GM12878 (cell line): ENCODE results near the gene CAB39L. TPM values are rescaled to one million over a fixed set of nuclear protein-coding genes. Genes with fewer than 3 reads are reported as not detected.

Source experiments
- ATAC-seq: fragments of 200-7000 bp; cut with Tn5 transposase; 3 replicates; pipeline ENCODE4 v1.9.1; 2020; ENCODE audit warnings: mild to moderate bottlenecking, moderate library complexity
- BruUV-seq: library from RNA; stranded (reverse); fragments of 400-500 nt; replicated peaks from 2 replicates; lab custom pipeline; 2021; lab: Mats Ljungman, UMichigan
- CTCF ChIA-PET: fragments of 300-600 bp; sonication (Branson Sonifier 250); formaldehyde crosslinking; extraction: SDS; loops from one replicate; lab custom pipeline; 2021; ENCODE audit warnings: inconsistent platforms; lab: Yijun Ruan, JAX
- POLR2A ChIA-PET: fragments of 350-600 bp; formaldehyde crosslinking; extraction: SDS; loops from one replicate; lab custom pipeline; 2021; ENCODE audit warnings: inconsistent platforms; lab: Charles Lee
- RAD21 ChIA-PET: fragments of 300-600 bp; sonication (Branson Sonifier 250); formaldehyde crosslinking; loops from one replicate; lab custom pipeline; 2023; ENCODE audit warnings: antibody characterized with exemption; ENCODE audit not compliant: unreplicated experiment; lab: Charles Lee
- SMC1A ChIA-PET: fragments of 300-600 bp; sonication (Branson Sonifier 250); formaldehyde crosslinking; loops from one replicate; lab custom pipeline; 2023; ENCODE audit not compliant: unreplicated experiment, uncharacterized antibody; lab: Charles Lee
- DNase-seq: peaks from one replicate; pipeline ENCODE4 v3.0.0-alpha.2; 2011; ENCODE audit warnings: low read depth, low spot score
- FAIRE-seq: peaks from 3 replicates; lab custom pipeline; 2011; peaks lifted over from hg19 to GRCh38; lab: Jason Lieb, UNC
- H2AFZ ChIP-seq: 2 replicates; pipeline ENCODE4 v1.6.0; 2011; ENCODE audit warnings: low read depth, low read length, control low read depth; ENCODE audit not compliant: control insufficient read depth
- H3K27ac ChIP-seq: 2 replicates; pipeline ENCODE4 v1.5.1; 2011; ENCODE audit warnings: control low read depth; ENCODE audit not compliant: control insufficient read depth, insufficient read depth
- H3K27me3 ChIP-seq, 2 experiments: replicated peaks in 1 of 2; 2 replicates each; pipeline versions ENCODE4 v1.6.0 to v1.6.1; 2011; ENCODE audit warnings: low read length in 1 of 2; ENCODE audit not compliant: control insufficient read depth in 2 of 2, insufficient read depth in 2 of 2
- H3K36me3 ChIP-seq, 2 experiments: 2 replicates each; pipeline ENCODE4 v1.5.1; 2011; ENCODE audit warnings: low read length in 1 of 2; ENCODE audit not compliant: control insufficient read depth in 2 of 2, insufficient read depth in 2 of 2
- H3K4me1 ChIP-seq: 2 replicates; pipeline ENCODE4 v1.6.1; 2011; ENCODE audit warnings: mild to moderate bottlenecking, low read length, moderate library complexity, mixed read lengths; ENCODE audit not compliant: control insufficient read depth, insufficient read depth
- H3K4me2 ChIP-seq: 2 replicates; pipeline ENCODE4 v1.6.0; 2011; ENCODE audit warnings: control low read depth; ENCODE audit not compliant: control insufficient read depth, insufficient read depth
- H3K4me3 ChIP-seq: fragments of 200-600 bp; sonication (generic); 2 replicates; pipeline ENCODE4 v1.5.1; 2016
- H3K79me2 ChIP-seq: 2 replicates; pipeline ENCODE4 v1.6.0; 2011; ENCODE audit warnings: low read length; ENCODE audit not compliant: control insufficient read depth, insufficient read depth
- H3K9ac ChIP-seq: 2 replicates; pipeline ENCODE4 v1.8.0; 2011; ENCODE audit warnings: low read length, control low read depth, mixed read lengths; ENCODE audit not compliant: control insufficient read depth, insufficient read depth
- H3K9me3 ChIP-seq: replicated peaks from 3 replicates; pipeline ENCODE4 v1.5.1; 2011; ENCODE audit warnings: mild to moderate bottlenecking, low read length; ENCODE audit not compliant: control insufficient read depth, insufficient read depth
- H4K20me1 ChIP-seq: 2 replicates; pipeline ENCODE4 v1.6.0; 2011; ENCODE audit not compliant: control insufficient read depth, insufficient read depth
- BRCA1 ChIP-seq: IDR thresholded peaks from 2 replicates; pipeline ENCODE4 v1.6.1; 2011; ENCODE audit warnings: low read depth, low read length, improper control_type of control experiment
- CBX5 ChIP-seq: sonication (generic); IDR thresholded peaks from 2 replicates; pipeline ENCODE4 v1.6.1; 2016; ENCODE audit warnings: low read depth, moderate library complexity, mild to moderate bottlenecking, inconsistent platforms
- CREM ChIP-seq: IDR thresholded peaks from 2 replicates; pipeline ENCODE4 v1.6.1; 2014; ENCODE audit warnings: antibody characterized with exemption, low read depth
- EZH2 ChIP-seq: IDR thresholded peaks from 2 replicates; pipeline ENCODE4 v1.6.1; 2012; ENCODE audit warnings: low read depth, mild to moderate bottlenecking, control low read depth, inconsistent platforms, low read length, borderline replicate concordance; ENCODE audit not compliant: control insufficient read depth
- RB1 ChIP-seq: fragments of 450-650 bp; formaldehyde crosslinking; IDR thresholded peaks from 2 replicates; pipeline ENCODE4 v1.6.1; 2017; ENCODE audit warnings: mild to moderate bottlenecking, borderline replicate concordance
- SP1 ChIP-seq: IDR thresholded peaks from one replicate; pipeline ENCODE4 v1.6.1; 2011; ENCODE audit warnings: low read depth, low read length
- SPI1 ChIP-seq: IDR thresholded peaks from 2 replicates; pipeline ENCODE4 v1.6.1; 2011; ENCODE audit warnings: low read depth, mild to moderate bottlenecking, low read length, moderate library complexity, borderline replicate concordance; ENCODE audit not compliant: insufficient read depth
- STAT1 ChIP-seq: fragments of 450-650 bp; conservative IDR thresholded peaks from 2 replicates; pipeline ENCODE4 v1.6.1; 2014; ENCODE audit warnings: antibody characterized with exemption, mild to moderate bottlenecking
- TAF1 ChIP-seq: IDR thresholded peaks from 2 replicates; pipeline ENCODE4 v1.6.1; 2011; ENCODE audit warnings: mild to moderate bottlenecking, low read depth, low read length, borderline replicate concordance
- TCF3 ChIP-seq: IDR thresholded peaks from 2 replicates; pipeline ENCODE4 v1.6.1; 2012; ENCODE audit warnings: low read depth, mild to moderate bottlenecking, low read length, borderline replicate concordance; ENCODE audit not compliant: insufficient read depth
- YBX1 ChIP-seq: fragments of 450-650 bp; IDR thresholded peaks from 2 replicates; pipeline ENCODE4 v1.6.1; 2016; ENCODE audit warnings: antibody characterized with exemption
- WGBS: methylation state at CpG from one replicate; pipeline ENCODE4 v1.1.6; 2016; ENCODE audit warnings: low lambda C conversion rate; ENCODE audit not compliant: insufficient replicate concordance, insufficient coverage; ENCODE audit errors: missing lambda C conversion rate; 5-methylcytosine and 5-hydroxymethylcytosine counted together
- in situ Hi-C: fragments of 300-500 bp; cut with MboI; formaldehyde crosslinking; loops from 9 replicates; pipeline ENCODE4 v1.14.3; 2018; ENCODE audit warnings: mixed read lengths
- intact Hi-C: fragments of 100-400 bp; cut with micrococcal nuclease; formaldehyde crosslinking; loops from one replicate; pipeline ENCODE4 v1.14.2; 2022; ENCODE audit not compliant: unreplicated experiment
- polyA plus RNA-seq, 11 experiments: library from polyadenylated mRNA; depleted of rRNA in 4 of 11; unstranded in 6 of 11; stranded (reverse) in 5 of 11; fragments of >200 nt; fragmentation: Nextera tagmentation in 4 of 11; fragmentation: Illumina TruSeq in 1 of 11; extraction: Ambion mirVana in 4 of 11; extraction: Trizol in 1 of 11; gene quantifications; 1 replicate in 1 of 11; 2 replicates in 10 of 11; pipeline versions ENCODE4 v1.2.1 to v1.2.3, GENCODE V29; 2011 to 2016; ENCODE audit warnings: inconsistent platforms in 2 of 11, missing spikeins in 2 of 11, low read depth in 1 of 11
- total RNA-seq, 4 experiments: library from RNA; depleted of rRNA in 3 of 4; stranded (reverse); fragments of >200 nt in 3 of 4; fragmentation: Illumina TruSeq in 1 of 4; extraction: Trizol in 1 of 4; gene quantifications; 2 replicates each; pipeline versions ENCODE4 v1.2.1 to v1.2.3, GENCODE V29; 2013 to 2021
- TF ChIP-seq, protein P1 (sequence below): fragments of 450-650 bp; IDR thresholded peaks from 2 replicates; pipeline ENCODE4 v1.6.1; 2017; ENCODE audit warnings: mild to moderate bottlenecking

The CAB39L gene
- total and polyA plus RNA-seq, 10 of the 15 experiments (the other 5 are each of a cell fraction or from before 2014, with no cell fraction given), result 0.88 to 3.0 (median 1.7) TPM

DNA sequence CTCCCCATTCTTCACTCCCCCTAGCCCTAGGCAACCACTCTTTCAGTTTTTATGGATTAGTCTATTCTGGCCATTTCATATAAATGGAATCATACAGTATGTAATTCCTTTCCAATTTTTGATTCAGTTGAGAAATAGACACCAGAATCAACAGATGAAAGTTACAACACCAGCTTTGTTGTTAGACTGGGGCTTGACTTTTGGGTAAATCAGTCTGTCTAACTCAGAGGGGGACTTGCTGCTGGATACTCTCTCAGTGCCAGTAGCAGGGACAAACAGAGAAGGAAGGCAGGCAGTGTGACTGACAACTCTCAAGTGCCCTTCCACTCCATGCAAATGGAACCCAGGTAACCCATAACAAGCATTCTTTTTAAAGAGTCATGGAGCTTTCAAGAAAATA, 155.4 kb downstream of the CAB39L start:
- ChIA-PET SMC1A (interaction anchor here (0.5 kb wide), 1 partner anchor 152 kb away, joined by 3 read pairs; no protein-coding TSS in a partner anchor), RAD21 (no interaction called here), POLR2A (interaction anchor here (0.6 kb wide), 1 partner anchor 23 kb away, joined by 3 read pairs; no protein-coding TSS in a partner anchor), CTCF (interaction anchor here (0.9 to 1.1 kb wide), 2 partner anchors 8 to 318 kb away, joined by 3 to 5 read pairs; no protein-coding TSS in a partner anchor)
- intact Hi-C loops, result no loop called here
- no peak overlapping the region for H3K9ac ChIP-seq
- no peak overlapping the region for H3K27ac ChIP-seq
- H3K4me1 ChIP-seq, result no peaks in the 10 kb centered on the region
- in situ Hi-C loops, result no loop called here
- H3K4me3 ChIP-seq, result no peak overlapping the region
- no peak overlapping the region for H3K4me2 ChIP-seq
- no peak overlapping the region for H2AFZ ChIP-seq
- no peaks in the 10 kb centered on the region for H4K20me1 ChIP-seq
- H3K27me3 ChIP-seq, result no peaks in the 10 kb centered on the region
- H3K79me2 ChIP-seq, result no peaks in the 10 kb centered on the region
- no peaks in the 10 kb centered on the region for H3K9me3 ChIP-seq
- no peak for DNase-seq
- ATAC-seq, result no peak
- H3K36me3 ChIP-seq, result no peaks in the 10 kb centered on the region
- FAIRE-seq, result no peak
- no TSS peak for BruUV-seq
- TF ChIP-seq SP1, result no peak

DNA sequence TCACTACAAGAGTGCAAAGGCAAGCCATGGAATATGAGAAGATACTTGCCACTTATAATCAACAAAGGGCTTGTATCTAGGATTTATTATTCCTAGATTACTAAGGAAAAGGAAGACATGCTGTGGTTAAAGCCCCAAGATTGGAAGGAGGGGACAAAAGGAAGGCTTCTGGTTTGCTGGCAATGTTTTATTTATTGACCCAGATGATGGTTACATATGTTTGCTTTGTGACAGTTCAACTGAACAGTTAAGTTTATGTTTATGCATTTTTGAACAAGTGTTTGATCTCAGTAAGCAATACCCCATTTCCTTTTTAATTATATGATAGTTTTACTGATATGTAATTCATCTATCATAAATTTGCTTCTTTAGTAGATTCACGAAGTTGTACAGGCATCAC, 155.9 kb downstream of the CAB39L start:
- SMC1A ChIA-PET, result no interaction called here
- H3K9me3 ChIP-seq, result no peaks in the 10 kb centered on the region
- no peaks in the 10 kb centered on the region for H3K79me2 ChIP-seq
- H3K4me2 ChIP-seq, result no peak overlapping the region
- ATAC-seq (no peak), FAIRE-seq (no peak), DNase-seq (no peak)
- H3K9ac ChIP-seq, result no peak overlapping the region
- CTCF ChIA-PET, result interaction anchor here (0.7 kb wide), 1 partner anchor 1152 kb away, joined by 3 read pairs; no protein-coding TSS in a partner anchor
- no TSS peak for BruUV-seq
- H3K27me3 ChIP-seq, result no peaks in the 10 kb centered on the region
- no peaks in the 10 kb centered on the region for H3K4me1 ChIP-seq
- RAD21 ChIA-PET, result no interaction called here
- H3K4me3 ChIP-seq, result no peak overlapping the region
- POLR2A ChIA-PET, result no interaction called here
- no peak for TF ChIP-seq CBX5
- no peak for TF ChIP-seq CREM
- TF ChIP-seq SPI1, result no peak
- no peak for TF ChIP-seq BRCA1
- TF ChIP-seq RB1, result no peak
- TF ChIP-seq TCF3, result no peak
- TF ChIP-seq, protein P1, sequence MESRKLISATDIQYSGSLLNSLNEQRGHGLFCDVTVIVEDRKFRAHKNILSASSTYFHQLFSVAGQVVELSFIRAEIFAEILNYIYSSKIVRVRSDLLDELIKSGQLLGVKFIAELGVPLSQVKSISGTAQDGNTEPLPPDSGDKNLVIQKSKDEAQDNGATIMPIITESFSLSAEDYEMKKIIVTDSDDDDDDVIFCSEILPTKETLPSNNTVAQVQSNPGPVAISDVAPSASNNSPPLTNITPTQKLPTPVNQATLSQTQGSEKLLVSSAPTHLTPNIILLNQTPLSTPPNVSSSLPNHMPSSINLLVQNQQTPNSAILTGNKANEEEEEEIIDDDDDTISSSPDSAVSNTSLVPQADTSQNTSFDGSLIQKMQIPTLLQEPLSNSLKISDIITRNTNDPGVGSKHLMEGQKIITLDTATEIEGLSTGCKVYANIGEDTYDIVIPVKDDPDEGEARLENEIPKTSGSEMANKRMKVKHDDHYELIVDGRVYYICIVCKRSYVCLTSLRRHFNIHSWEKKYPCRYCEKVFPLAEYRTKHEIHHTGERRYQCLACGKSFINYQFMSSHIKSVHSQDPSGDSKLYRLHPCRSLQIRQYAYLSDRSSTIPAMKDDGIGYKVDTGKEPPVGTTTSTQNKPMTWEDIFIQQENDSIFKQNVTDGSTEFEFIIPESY, result no peak
- no peak for TF ChIP-seq STAT1
- TF ChIP-seq YBX1, result no peak
- TF ChIP-seq EZH2, result no peak
- no peak for TF ChIP-seq TAF1
- in situ Hi-C loops (no loop called here), intact Hi-C loops (no loop called here)
- no peaks in the 10 kb centered on the region for H4K20me1 ChIP-seq
- WGBS, result 95% methylated on average over 1 of the region's 1 CpG
- no peak overlapping the region for H2AFZ ChIP-seq
- H3K27ac ChIP-seq, result no peak overlapping the region
- no peaks in the 10 kb centered on the region for H3K36me3 ChIP-seq
